ENCODE data around the gene ABCA10.
A peak's percentile ranks its signal among the peaks of the same experiment; 100 is the strongest.

Gene ABCA10

DNA sequence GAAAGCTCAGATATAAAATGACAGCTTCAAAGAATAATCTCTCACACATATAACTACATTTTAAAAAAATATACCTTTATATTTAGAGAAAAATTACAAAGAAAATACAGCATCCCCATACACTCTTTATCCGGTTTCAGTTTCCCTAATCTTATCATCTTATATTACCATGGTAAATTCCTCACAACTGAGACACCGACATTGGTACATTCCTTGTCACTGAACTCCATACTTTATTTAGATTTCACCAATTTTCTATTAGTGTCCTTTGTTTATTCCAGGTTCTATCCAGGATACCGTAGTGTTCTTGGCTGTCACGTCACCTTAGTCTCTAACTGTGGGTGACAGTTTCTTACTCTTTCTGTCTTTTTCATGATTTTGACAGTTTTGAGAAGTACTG, 22.0 kb upstream of the ABCA10 start:
- Histone ChIP-seq H2AFZ (ENCODE audit: low read depth, low read length, severe bottlenecking) (no peak overlapping the region), H3K36me3 (ENCODE audit: low read length) (no peaks in the 10 kb centered on the region), H3K4me3 (ENCODE audit: insufficient read depth, low read length, poor library complexity, severe bottlenecking) (no peak overlapping the region), H3K79me2 (ENCODE audit: insufficient read depth, low read length) (no peaks in the 10 kb centered on the region), H3F3A (ENCODE audit: insufficient read depth) (no peaks in the 10 kb centered on the region; the same call in 1 of the 2 replicates), H3K9me3 (ENCODE audit: insufficient read depth, low read length) (no peaks in the 10 kb centered on the region), H4K20me1 (ENCODE audit: low read depth, low read length) (no peaks in the 10 kb centered on the region), H3K9ac (ENCODE audit: low read length) (no peak overlapping the region), H3K27ac (ENCODE audit: low read depth, low read length) (no peak overlapping the region), H3K4me2 (ENCODE audit: low read depth, low read length, poor library complexity, severe bottlenecking) (no peak overlapping the region), H3K9me2 (replicated peaks; ENCODE audit: insufficient read depth, low read length) (no peaks in the 10 kb centered on the region), H3K27me3 (ENCODE audit: low read length) (no peaks in the 10 kb centered on the region)
- no peak for TF ChIP-seq EZH2phosphoT487 (conservative IDR thresholded peaks at IDR 0.05; ENCODE audit: low read length)
- TF ChIP-seq, protein P1, sequence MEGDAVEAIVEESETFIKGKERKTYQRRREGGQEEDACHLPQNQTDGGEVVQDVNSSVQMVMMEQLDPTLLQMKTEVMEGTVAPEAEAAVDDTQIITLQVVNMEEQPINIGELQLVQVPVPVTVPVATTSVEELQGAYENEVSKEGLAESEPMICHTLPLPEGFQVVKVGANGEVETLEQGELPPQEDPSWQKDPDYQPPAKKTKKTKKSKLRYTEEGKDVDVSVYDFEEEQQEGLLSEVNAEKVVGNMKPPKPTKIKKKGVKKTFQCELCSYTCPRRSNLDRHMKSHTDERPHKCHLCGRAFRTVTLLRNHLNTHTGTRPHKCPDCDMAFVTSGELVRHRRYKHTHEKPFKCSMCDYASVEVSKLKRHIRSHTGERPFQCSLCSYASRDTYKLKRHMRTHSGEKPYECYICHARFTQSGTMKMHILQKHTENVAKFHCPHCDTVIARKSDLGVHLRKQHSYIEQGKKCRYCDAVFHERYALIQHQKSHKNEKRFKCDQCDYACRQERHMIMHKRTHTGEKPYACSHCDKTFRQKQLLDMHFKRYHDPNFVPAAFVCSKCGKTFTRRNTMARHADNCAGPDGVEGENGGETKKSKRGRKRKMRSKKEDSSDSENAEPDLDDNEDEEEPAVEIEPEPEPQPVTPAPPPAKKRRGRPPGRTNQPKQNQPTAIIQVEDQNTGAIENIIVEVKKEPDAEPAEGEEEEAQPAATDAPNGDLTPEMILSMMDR (IDR thresholded peaks at IDR 0.05; ENCODE audit: insufficient read depth, low read length, poor library complexity, severe bottlenecking), result no peak

GRCh38 chr17:69246726-69247375, 18.2 kb upstream of the ABCA10 start:
- H3F3A ChIP-seq (ENCODE audit: insufficient read depth), result no peaks in the 10 kb centered on the region; the same call in 1 of the 2 replicates
- no peaks in the 10 kb centered on the region for H3K36me3 ChIP-seq (ENCODE audit: low read length)
- H3K9ac ChIP-seq (ENCODE audit: low read length), result no peak overlapping the region
- H3K27ac ChIP-seq (ENCODE audit: low read depth, low read length), result no peak overlapping the region
- H3K9me3 ChIP-seq (ENCODE audit: insufficient read depth, low read length), result no peaks in the 10 kb centered on the region
- no peaks in the 10 kb centered on the region for H3K27me3 ChIP-seq (ENCODE audit: low read length)
- H3K79me2 ChIP-seq (ENCODE audit: insufficient read depth, low read length), result no peaks in the 10 kb centered on the region
- no peak for TF ChIP-seq EZH2phosphoT487 (conservative IDR thresholded peaks at IDR 0.05; ENCODE audit: low read length)
- TF ChIP-seq, protein P1 (IDR thresholded peaks at IDR 0.05; ENCODE audit: insufficient read depth, low read length, poor library complexity, severe bottlenecking), result peak; percentile 60
- no peak overlapping the region for H3K4me2 ChIP-seq (ENCODE audit: low read depth, low read length, poor library complexity, severe bottlenecking)
- H4K20me1 ChIP-seq (ENCODE audit: low read depth, low read length), result no peaks in the 10 kb centered on the region
- H2AFZ ChIP-seq (ENCODE audit: low read depth, low read length, severe bottlenecking), result no peak overlapping the region
- H3K9me2 ChIP-seq (replicated peaks; ENCODE audit: insufficient read depth, low read length), result no peaks in the 10 kb centered on the region
- no peak overlapping the region for H3K4me3 ChIP-seq (ENCODE audit: insufficient read depth, low read length, poor library complexity, severe bottlenecking)

DNA sequence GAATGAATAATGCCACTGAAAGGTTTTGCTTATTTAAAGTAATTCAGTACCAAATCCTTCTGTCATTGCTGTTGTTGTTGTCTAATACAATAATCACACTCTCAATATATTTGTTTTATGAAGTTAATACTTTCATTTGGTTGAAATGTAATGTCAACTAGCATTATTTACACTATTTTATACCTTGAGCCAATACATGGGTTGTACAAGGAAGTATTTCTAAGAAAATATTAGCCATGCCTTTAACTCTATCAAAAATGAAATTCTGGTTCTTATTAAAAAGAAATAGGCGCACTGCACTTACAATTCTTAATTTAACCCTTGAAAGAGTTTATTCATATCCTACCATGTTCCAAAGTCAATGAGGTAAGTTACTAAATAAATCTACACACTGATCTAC, 17.6 kb upstream of the ABCA10 start:
- Histone ChIP-seq H3K27me3 (ENCODE audit: low read length) (no peaks in the 10 kb centered on the region), H3K9me3 (ENCODE audit: insufficient read depth, low read length) (no peaks in the 10 kb centered on the region), H2AFZ (ENCODE audit: low read depth, low read length, severe bottlenecking) (no peak overlapping the region), H3K9ac (ENCODE audit: low read length) (no peak overlapping the region), H3K36me3 (ENCODE audit: low read length) (no peaks in the 10 kb centered on the region), H4K20me1 (ENCODE audit: low read depth, low read length) (no peaks in the 10 kb centered on the region), H3K9me2 (replicated peaks; ENCODE audit: insufficient read depth, low read length) (no peaks in the 10 kb centered on the region), H3F3A (ENCODE audit: insufficient read depth) (no peaks in the 10 kb centered on the region; the same call in 1 of the 2 replicates), H3K27ac (ENCODE audit: low read depth, low read length) (no peak overlapping the region), H3K4me3 (ENCODE audit: insufficient read depth, low read length, poor library complexity, severe bottlenecking) (no peak overlapping the region), H3K4me2 (ENCODE audit: low read depth, low read length, poor library complexity, severe bottlenecking) (no peak overlapping the region), H3K79me2 (ENCODE audit: insufficient read depth, low read length) (no peaks in the 10 kb centered on the region)
- no peak for TF ChIP-seq EZH2phosphoT487 (conservative IDR thresholded peaks at IDR 0.05; ENCODE audit: low read length)
- TF ChIP-seq, protein P1 (IDR thresholded peaks at IDR 0.05; ENCODE audit: insufficient read depth, low read length, poor library complexity, severe bottlenecking), result no peak
